A673 (cell line): ENCODE data around the gene CHTF18. TPM values are rescaled to one million over a fixed set of nuclear protein-coding genes. Genes with fewer than 3 reads are reported as not detected.
"Not testable (repeated sequence)": the region's sequence is repeated elsewhere in the genome, so short reads cannot be mapped to it uniquely, and the experiment has no call there.

ENCODE experiments used
- BruUV-seq: library from RNA; stranded (reverse); fragments of 400-500 nt; replicated peaks from 2 replicates; lab custom pipeline; 2021; lab: Mats Ljungman, UMichigan
- CTCF ChIA-PET: fragments of 300-600 bp; sonication (Branson Sonifier 250); formaldehyde crosslinking; loops from one replicate; lab custom pipeline; 2022; ENCODE audit warnings: antibody characterized with exemption; lab: Charles Lee
- POLR2A ChIA-PET: fragments of 300-600 bp; sonication (Branson Sonifier 250); formaldehyde crosslinking; loops from one replicate; lab custom pipeline; 2022; ENCODE audit warnings: antibody characterized with exemption; ENCODE audit not compliant: low non-redundant PET; lab: Charles Lee
- DNase-seq: peaks from one replicate; pipeline ENCODE4 v3.0.0-alpha.2; 2015; ENCODE audit warnings: low spot score
- H3K27ac ChIP-seq: fragments of 200-600 bp; sonication (generic); 2 replicates; pipeline ENCODE4 v1.5.1; 2016; ENCODE audit warnings: mixed run types, low read depth, mild to moderate bottlenecking, mixed read lengths, antibody characterized with exemption, low read length; ENCODE audit not compliant: poor library complexity, severe bottlenecking
- H3K27me3 ChIP-seq: fragments of 200-600 bp; sonication (generic); replicated peaks from 2 replicates; pipeline ENCODE4 v1.6.1; 2017; ENCODE audit warnings: mixed run types, low read depth, mild to moderate bottlenecking, mixed read lengths, antibody characterized with exemption, low read length; ENCODE audit not compliant: insufficient read depth, poor library complexity
- H3K36me3 ChIP-seq: fragments of 200-600 bp; sonication (generic); 2 replicates; pipeline ENCODE4 v1.6.1; 2016; ENCODE audit warnings: mixed run types, mild to moderate bottlenecking, mixed read lengths, antibody characterized with exemption, low read length; ENCODE audit not compliant: insufficient read depth, poor library complexity, severe bottlenecking
- H3K4me1 ChIP-seq: fragments of 200-600 bp; sonication (generic); 2 replicates; pipeline ENCODE4 v1.6.1; 2017; ENCODE audit warnings: mixed run types, mild to moderate bottlenecking, mixed read lengths, antibody characterized with exemption, low read length; ENCODE audit not compliant: insufficient read depth, poor library complexity, severe bottlenecking
- H3K4me3 ChIP-seq: fragments of 200-600 bp; sonication (generic); 2 replicates; pipeline ENCODE4 v1.5.1; 2016; ENCODE audit warnings: low read depth, mixed run types, mild to moderate bottlenecking, mixed read lengths, low read length; ENCODE audit not compliant: poor library complexity, severe bottlenecking
- H3K9me3 ChIP-seq: fragments of 200-600 bp; sonication (generic); 2 replicates; pipeline ENCODE4 v1.6.1; 2016; ENCODE audit warnings: mixed run types, low read depth, mild to moderate bottlenecking, mixed read lengths, antibody characterized with exemption, low read length; ENCODE audit not compliant: poor library complexity, severe bottlenecking
- CTCF ChIP-seq: fragments of 300-800, 200-600 bp; sonication (generic); conservative IDR thresholded peaks from 2 replicates; pipeline ENCODE4 v1.5.1; 2017; ENCODE audit warnings: low read depth, mild to moderate bottlenecking, antibody characterized with exemption, low read length, moderate library complexity, mixed read lengths
- EZH2 ChIP-seq: fragments of 200-600 bp; sonication (generic); IDR thresholded peaks from 2 replicates; pipeline ENCODE4 v1.6.1; 2017; ENCODE audit warnings: borderline replicate concordance, low read depth, mild to moderate bottlenecking, mixed read lengths, antibody characterized with exemption, low read length; ENCODE audit not compliant: poor library complexity, severe bottlenecking
- intact Hi-C: fragments of 100-400 bp; cut with micrococcal nuclease; formaldehyde crosslinking; loops from one replicate; pipeline ENCODE4 v1.10.0; 2022; ENCODE audit not compliant: unreplicated experiment
- total RNA-seq: library from RNA; stranded (reverse); gene quantifications from 2 replicates; pipeline ENCODE4 v1.2.3, GENCODE V29; 2021

CHTF18 gene
- total RNA-seq, 1 experiment from 2014 or later, result 125 TPM

- H3K4me1 ChIP-seq, result no peaks in the 10 kb centered on the region
- intact Hi-C loops, result no loop called here
- H3K27me3 ChIP-seq, result no peaks in the 10 kb centered on the region
- CTCF ChIA-PET, result no interaction called here
- H3K36me3 ChIP-seq, result no peaks in the 10 kb centered on the region
- no peak for TF ChIP-seq EZH2
- no peak for TF ChIP-seq CTCF
- POLR2A ChIA-PET, result no interaction called here
- H3K27ac ChIP-seq, result no peak overlapping the region
- no peak overlapping the region for H3K4me3 ChIP-seq
- H3K9me3 ChIP-seq, result no peaks in the 10 kb centered on the region
- no peak for DNase-seq
- BruUV-seq, result no TSS peak
Observed at GRCh38 chr16:775236-775796, 13.1 kb upstream of the CHTF18 start.

GRCh38 chr16:776298-776697 is 12.1 kb upstream of the CHTF18 start:
- H3K4me1 ChIP-seq, BruUV-seq, H3K9me3 ChIP-seq, H3K36me3 ChIP-seq, POLR2A ChIA-PET, H3K27ac ChIP-seq, DNase-seq, intact Hi-C loops, H3K4me3 ChIP-seq, CTCF ChIA-PET, H3K27me3 ChIP-seq: not testable (repeated sequence)

GRCh38 chr16:776824-777223 is 11.6 kb upstream of the CHTF18 start:
- ChIA-PET CTCF (no interaction called here), POLR2A (no interaction called here)
- intact Hi-C loops, result no loop called here
- no peak for TF ChIP-seq CTCF
- no peak for TF ChIP-seq EZH2
- Histone ChIP-seq H3K9me3 (no peaks in the 10 kb centered on the region), H3K36me3 (no peaks in the 10 kb centered on the region), H3K4me3 (no peak overlapping the region), H3K27me3 (no peaks in the 10 kb centered on the region), H3K4me1 (no peaks in the 10 kb centered on the region), H3K27ac (no peak overlapping the region)
- DNase-seq, result no peak
- BruUV-seq, result no TSS peak

- no peak overlapping the region for H3K4me3 ChIP-seq
- ChIA-PET POLR2A (no interaction called here), CTCF (no interaction called here)
- intact Hi-C loops, result no loop called here
- peaks cover 3% of the 10 kb centered on the region for H3K27me3 ChIP-seq
- DNase-seq, result no peak
- no peaks in the 10 kb centered on the region for H3K36me3 ChIP-seq
- H3K27ac ChIP-seq, result no peak overlapping the region
- H3K9me3 ChIP-seq, result no peaks in the 10 kb centered on the region
- BruUV-seq, result no TSS peak
- TF ChIP-seq EZH2, result no peak
- TF ChIP-seq CTCF, result no peak
- H3K4me1 ChIP-seq, result no peaks in the 10 kb centered on the region
Observed at GRCh38 chr16:777826-778225, 10.6 kb upstream of the CHTF18 start.
